SK-N-SH (cell line): ENCODE data around the gene KLHDC9. TPM values are rescaled to one million over a fixed set of nuclear protein-coding genes. Genes with fewer than 3 reads are reported as not detected.
A peak's percentile ranks its signal among the peaks of the same experiment; 100 is the strongest.

ENCODE experiments used
- CTCF ChIA-PET: fragments of 300-600, 350-600 bp; formaldehyde crosslinking; extraction: SDS; loops from one replicate; lab custom pipeline; 2021; lab: Yijun Ruan, JAX
- POLR2A ChIA-PET: fragments of 350-600 bp; sonication (Branson Sonifier 250); formaldehyde crosslinking; extraction: SDS; loops from one replicate; lab custom pipeline; 2020; ENCODE audit warnings: antibody characterized with exemption, inconsistent platforms; lab: Yijun Ruan, JAX
- DNase-seq: peaks from one replicate; pipeline ENCODE4 v3.0.0; 2012
- H2AFZ ChIP-seq: fragments of 200-600 bp; sonication (generic); 2 replicates; pipeline ENCODE4 v1.8.1; 2016; ENCODE audit warnings: antibody characterized with exemption, mild to moderate bottlenecking, low read depth
- H3F3A ChIP-seq: fragments of 200-600 bp; sonication (generic); replicated peaks from 2 replicates; pipeline ENCODE3; 2016; ENCODE audit warnings: antibody characterized with exemption, mild to moderate bottlenecking; ENCODE audit not compliant: insufficient read depth
- H3K27ac ChIP-seq, 2 experiments: fragments of 200-500 bp in 1 of 2; fragments of 200-600 bp in 1 of 2; sonication (Bioruptor generic) in 1 of 2; sonication (generic), shearing (Covaris generic) in 1 of 2; 2 replicates each; pipeline versions ENCODE4 v1.5.1 to v1.6.1; 2014 to 2016; ENCODE audit warnings: low read depth in 2 of 2, inconsistent platforms in 1 of 2, low read length in 1 of 2, mild to moderate bottlenecking in 1 of 2, mixed read lengths in 1 of 2
- H3K27me3 ChIP-seq: fragments of 200-600 bp; sonication (generic), shearing (Covaris generic); 2 replicates; pipeline ENCODE4 v1.6.1; 2016; ENCODE audit warnings: mixed run types; ENCODE audit not compliant: insufficient read depth
- H3K36me3 ChIP-seq, 2 experiments: fragments of 200-500 bp in 1 of 2; fragments of 200-600 bp in 1 of 2; sonication (Bioruptor generic) in 1 of 2; sonication (generic) in 1 of 2; replicated peaks in 1 of 2; 2 replicates each; pipeline versions ENCODE3 to v1.5.1; 2014 to 2016; ENCODE audit warnings: low read length in 1 of 2, mild to moderate bottlenecking in 1 of 2; ENCODE audit not compliant: insufficient read depth in 2 of 2, control insufficient read depth in 1 of 2
- H3K4me1 ChIP-seq, 2 experiments: fragments of 200-500 bp in 1 of 2; fragments of 200-600 bp in 1 of 2; sonication (Bioruptor generic) in 1 of 2; sonication (generic), shearing (Covaris generic) in 1 of 2; 2 replicates each; pipeline versions ENCODE4 v1.5.1 to v1.6.1; 2014 to 2016; ENCODE audit warnings: low read depth in 1 of 2, low read length in 1 of 2, mixed run types in 1 of 2; ENCODE audit not compliant: insufficient read depth in 2 of 2, control insufficient read depth in 1 of 2
- H3K4me2 ChIP-seq: fragments of 200-600 bp; sonication (generic), shearing (Covaris generic); 2 replicates; pipeline ENCODE4 v1.6.1; 2017; ENCODE audit warnings: mixed run types
- H3K4me3 ChIP-seq, 2 experiments: fragments of 200-500 bp in 1 of 2; fragments of 200-600 bp in 1 of 2; sonication (Bioruptor generic) in 1 of 2; sonication (generic), shearing (Covaris generic) in 1 of 2; 2 replicates each; pipeline versions ENCODE4 v1.5.1 to v1.8.1; 2014 to 2016; ENCODE audit warnings: low read depth in 2 of 2, inconsistent platforms in 1 of 2, low read length in 1 of 2, mild to moderate bottlenecking in 1 of 2, mixed read lengths in 1 of 2, moderate library complexity in 1 of 2
- H3K79me2 ChIP-seq: fragments of 200-600 bp; sonication (generic); 2 replicates; pipeline ENCODE4 v1.8.1; 2017; ENCODE audit warnings: mild to moderate bottlenecking; ENCODE audit not compliant: insufficient read depth
- H3K9ac ChIP-seq: fragments of 200-600 bp; sonication (generic); 2 replicates; pipeline ENCODE4 v1.6.1; 2017; ENCODE audit warnings: mixed run types
- H3K9me2 ChIP-seq: fragments of 200-600 bp; sonication (generic); 2 replicates; pipeline ENCODE4 v1.6.1; 2017; ENCODE audit warnings: mixed run types
- H3K9me3 ChIP-seq: fragments of 200-600 bp; sonication (generic); 2 replicates; pipeline ENCODE4 v1.6.1; 2017; ENCODE audit warnings: mixed run types, mild to moderate bottlenecking, moderate library complexity
- H4K20me1 ChIP-seq: fragments of 200-600 bp; sonication (generic); 2 replicates; pipeline ENCODE4 v1.6.1; 2017; ENCODE audit warnings: mild to moderate bottlenecking, mixed run types; ENCODE audit not compliant: insufficient read depth
- CHD2 ChIP-seq: fragments of 150-350 bp; IDR thresholded peaks from 2 replicates; pipeline ENCODE4 v1.6.1; 2018; ENCODE audit warnings: low read length; ENCODE audit not compliant: partially characterized antibody
- FOSL2 ChIP-seq: IDR thresholded peaks from 2 replicates; pipeline ENCODE4 v1.4.0; 2012; ENCODE audit warnings: low read depth, mild to moderate bottlenecking, moderate library complexity, borderline replicate concordance
- JUND ChIP-seq: IDR thresholded peaks from 2 replicates; pipeline ENCODE4 v1.4.0; 2012
- POLR2AphosphoS5 ChIP-seq: IDR thresholded peaks from 2 replicates; pipeline ENCODE4 v1.6.1; 2012; ENCODE audit warnings: low read depth, low read length
- TAF1 ChIP-seq: IDR thresholded peaks from 2 replicates; pipeline ENCODE4 v1.6.1; 2012; ENCODE audit warnings: low read depth, mild to moderate bottlenecking, low read length, moderate library complexity, borderline replicate concordance
- TEAD4 ChIP-seq: IDR thresholded peaks from 2 replicates; pipeline ENCODE4 v1.4.0; 2012; ENCODE audit warnings: mild to moderate bottlenecking, borderline replicate concordance; ENCODE audit not compliant: insufficient read depth
- YY1 ChIP-seq: IDR thresholded peaks from 2 replicates; pipeline ENCODE4 v1.4.0; 2012; ENCODE audit warnings: low read depth, mild to moderate bottlenecking
- WGBS: methylation state at CpG from one replicate; pipeline ENCODE4 v1.1.6; 2017; ENCODE audit warnings: low lambda C conversion rate; 5-methylcytosine and 5-hydroxymethylcytosine counted together
- polyA plus RNA-seq, 3 experiments: library from polyadenylated mRNA; depleted of rRNA; stranded (reverse); fragments of >200 nt; gene quantifications; 2 replicates each; pipeline ENCODE4 v1.2.3, GENCODE V29; 2012
- TF ChIP-seq, protein P1 (sequence below): IDR thresholded peaks from 2 replicates; pipeline ENCODE4 v1.4.0; 2012; ENCODE audit warnings: low read depth, borderline replicate concordance
- TF ChIP-seq, protein P2 (sequence below): fragments of 200-600 bp; sonication (generic); IDR thresholded peaks from 2 replicates; pipeline ENCODE4 v1.6.1; 2017; ENCODE audit warnings: antibody characterized with exemption, mild to moderate bottlenecking, moderate library complexity

KLHDC9 gene
- polyA plus RNA-seq, 1 of the 3 experiments (the other 2 are of a cell fraction) = 4.7 TPM

DNA sequence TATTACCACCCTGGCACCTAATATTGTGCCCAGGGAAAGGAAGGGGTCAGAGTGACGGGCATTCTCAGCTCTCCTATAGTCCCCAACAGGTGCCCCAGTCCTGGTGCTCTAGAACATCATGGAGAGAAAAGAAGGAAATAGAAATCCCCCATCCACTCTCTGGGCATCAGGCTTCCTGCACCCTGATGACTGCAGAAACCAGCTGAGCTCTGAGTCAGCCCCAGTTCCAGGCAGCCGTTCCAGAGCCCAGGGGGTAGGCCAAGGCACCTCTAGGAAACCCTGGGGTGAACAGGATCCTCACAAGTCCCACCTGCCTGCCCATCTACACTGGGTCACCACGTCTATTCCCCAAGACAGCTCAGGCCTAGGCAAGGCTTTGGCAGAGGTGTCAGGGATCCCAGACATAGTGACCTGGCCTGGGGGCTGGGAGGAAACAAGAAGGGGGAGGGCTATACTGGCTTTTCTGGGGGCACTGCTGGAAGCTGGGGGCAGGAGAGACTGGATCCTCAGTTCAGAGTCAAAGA is 9.5 kb upstream of the KLHDC9 start:
- no peak overlapping the region for H3K9ac ChIP-seq
- no peaks in the 10 kb centered on the region for H3K9me3 ChIP-seq
- 0 out of 2 replicates have a peak, but pooled peaks have one; percentile 38 for TF ChIP-seq FOSL2
- TF ChIP-seq, protein P1, sequence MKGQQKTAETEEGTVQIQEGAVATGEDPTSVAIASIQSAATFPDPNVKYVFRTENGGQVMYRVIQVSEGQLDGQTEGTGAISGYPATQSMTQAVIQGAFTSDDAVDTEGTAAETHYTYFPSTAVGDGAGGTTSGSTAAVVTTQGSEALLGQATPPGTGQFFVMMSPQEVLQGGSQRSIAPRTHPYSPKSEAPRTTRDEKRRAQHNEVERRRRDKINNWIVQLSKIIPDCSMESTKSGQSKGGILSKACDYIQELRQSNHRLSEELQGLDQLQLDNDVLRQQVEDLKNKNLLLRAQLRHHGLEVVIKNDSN = no peak
- TF ChIP-seq TAF1 = no peak
- H4K20me1 ChIP-seq = no peaks in the 10 kb centered on the region
- H2AFZ ChIP-seq = no peak overlapping the region
- no peaks in the 10 kb centered on the region for H3K36me3 ChIP-seq
- H3K27ac ChIP-seq = no peak overlapping the region
- no peaks in the 10 kb centered on the region for H3K27me3 ChIP-seq
- no peak overlapping the region for H3K4me2 ChIP-seq
- ChIA-PET CTCF (interaction anchor here (0.7 to 22.7 kb wide), 2 partner anchors 8 to 18 kb away, joined by 3 to 198 read pairs; partner anchors contain the start of gene KLHDC9), POLR2A (interaction anchor here (1.0 kb wide), 1 partner anchor 9 kb away, joined by 3 read pairs; the partner anchor contains the start of gene KLHDC9)
- no peak for DNase-seq
- H3K9me2 ChIP-seq = no peaks in the 10 kb centered on the region
- H3F3A ChIP-seq = no peaks in the 10 kb centered on the region
- H3K4me3 ChIP-seq = no peak overlapping the region
- peaks cover under 1 to 15% of the 10 kb centered on the region in 2 experiments; a peak in 2 of 4 replicates for H3K4me1 ChIP-seq
- H3K79me2 ChIP-seq = no peaks in the 10 kb centered on the region
- WGBS = 77% methylated on average over 1 of the region's 3 CpGs

DNA sequence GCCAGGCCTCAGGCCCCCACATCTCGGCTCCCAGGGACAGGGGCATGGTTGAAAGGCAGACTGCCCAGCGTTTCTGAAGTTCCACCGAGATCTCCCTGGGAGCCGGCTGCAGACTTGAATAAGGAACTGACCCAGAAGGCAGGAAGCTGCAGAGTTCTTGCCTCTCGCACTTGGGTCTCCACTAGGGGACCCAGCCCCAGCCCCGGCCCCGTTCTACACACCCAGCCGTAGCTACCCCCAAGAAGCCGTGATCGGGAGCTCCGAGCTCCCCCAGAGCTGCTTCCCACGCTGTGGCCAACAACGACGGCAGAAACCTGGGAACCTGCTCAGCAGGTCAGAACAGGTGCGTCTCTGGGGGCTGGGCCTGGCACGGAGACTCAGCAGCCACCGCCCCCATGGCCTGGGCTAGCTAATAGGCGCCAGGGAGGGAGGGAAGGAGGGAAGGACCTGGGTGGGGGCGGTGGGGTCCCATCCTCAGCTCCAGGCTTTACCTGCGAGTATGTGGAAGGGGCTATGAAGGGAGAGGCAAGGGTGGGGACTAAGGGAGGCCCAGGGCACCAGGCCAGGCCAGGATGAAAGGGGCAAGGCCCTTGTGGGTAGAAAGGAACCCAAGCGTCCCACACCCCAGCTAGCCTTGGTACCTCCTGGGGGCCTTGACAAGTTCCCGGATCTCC is 8.8 kb upstream of the KLHDC9 start, which contains the start of gene NECTIN4:
NECTIN4 (minus strand) TSS at position 308 of the 674 bp plus-strand sequence; CDS start at position 46, 262 bp downstream.
- DNase-seq = no peak
- Histone ChIP-seq H3F3A (no peaks in the 10 kb centered on the region), H3K9ac (no peak within 1 kb of the TSS), H3K36me3 (no peaks in the 10 kb centered on the region), H3K9me2 (no peaks in the 10 kb centered on the region), H3K4me1 (peaks cover 0 to 11% of the 10 kb centered on the region in 2 experiments; a peak in 1 of 4 replicates), H3K4me3 (no peak within 1 kb of the TSS), H4K20me1 (no peaks in the 10 kb centered on the region), H3K27me3 (no peaks in the 10 kb centered on the region), H3K4me2 (no peak within 1 kb of the TSS), H3K79me2 (no peaks in the 10 kb centered on the region), H2AFZ (no peak within 1 kb of the TSS), H3K27ac (no peak within 1 kb of the TSS), H3K9me3 (no peaks in the 10 kb centered on the region)
- TF ChIP-seq TEAD4 = no peak
- no peak for TF ChIP-seq POLR2AphosphoS5
- TF ChIP-seq FOSL2 = no peak
- TF ChIP-seq CHD2 = no peak
- no peak for TF ChIP-seq TAF1
- TF ChIP-seq, protein P2, sequence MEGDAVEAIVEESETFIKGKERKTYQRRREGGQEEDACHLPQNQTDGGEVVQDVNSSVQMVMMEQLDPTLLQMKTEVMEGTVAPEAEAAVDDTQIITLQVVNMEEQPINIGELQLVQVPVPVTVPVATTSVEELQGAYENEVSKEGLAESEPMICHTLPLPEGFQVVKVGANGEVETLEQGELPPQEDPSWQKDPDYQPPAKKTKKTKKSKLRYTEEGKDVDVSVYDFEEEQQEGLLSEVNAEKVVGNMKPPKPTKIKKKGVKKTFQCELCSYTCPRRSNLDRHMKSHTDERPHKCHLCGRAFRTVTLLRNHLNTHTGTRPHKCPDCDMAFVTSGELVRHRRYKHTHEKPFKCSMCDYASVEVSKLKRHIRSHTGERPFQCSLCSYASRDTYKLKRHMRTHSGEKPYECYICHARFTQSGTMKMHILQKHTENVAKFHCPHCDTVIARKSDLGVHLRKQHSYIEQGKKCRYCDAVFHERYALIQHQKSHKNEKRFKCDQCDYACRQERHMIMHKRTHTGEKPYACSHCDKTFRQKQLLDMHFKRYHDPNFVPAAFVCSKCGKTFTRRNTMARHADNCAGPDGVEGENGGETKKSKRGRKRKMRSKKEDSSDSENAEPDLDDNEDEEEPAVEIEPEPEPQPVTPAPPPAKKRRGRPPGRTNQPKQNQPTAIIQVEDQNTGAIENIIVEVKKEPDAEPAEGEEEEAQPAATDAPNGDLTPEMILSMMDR = no peak
- TF ChIP-seq YY1 = no peak
- no peak for TF ChIP-seq JUND
- CTCF ChIA-PET = interaction anchor here (0.6 to 22.7 kb wide), 3 partner anchors 7 to 19 kb away, joined by 3 to 198 read pairs (median 4); partner anchors contain the start of gene KLHDC9
- POLR2A ChIA-PET = no interaction called here
- 85% methylated on average over 11 of the region's 22 CpGs for WGBS
